DOHH2 (cell line): ENCODE results near the gene RRP15.

Experiments used
- CTCF ChIP-seq: fragments of 200-600 bp; sonication (generic); IDR thresholded peaks from one replicate; pipeline ENCODE4 v1.5.1; 2014; ENCODE audit warnings: antibody characterized with exemption, mild to moderate bottlenecking, low read depth, low read length; ENCODE audit not compliant: poor library complexity, severe bottlenecking
- EZH2phosphoT487 ChIP-seq: fragments of 200-600 bp; sonication (generic); IDR thresholded peaks from 2 replicates; pipeline ENCODE4 v1.6.1; 2017; ENCODE audit warnings: borderline replicate concordance, mild to moderate bottlenecking, antibody characterized with exemption, low read length, moderate library complexity, mixed read lengths

- no peak for TF ChIP-seq CTCF
- no peak for TF ChIP-seq EZH2phosphoT487
These were observed 65.7 kb downstream of the RRP15 start for GRCh38 chr1:218350801-218351266.
